K562 (cell line): ENCODE measurements around the gene SESN2. TPM values are rescaled to one million over a fixed set of nuclear protein-coding genes. Genes with fewer than 3 reads are reported as not detected.

ENCODE experiments used
- ATF1 ChIP-seq, 2 experiments: fragments of 450-650 bp in 1 of 2; IDR thresholded peaks; 2 replicates each; pipeline ENCODE4 v1.6.1; 2016; ENCODE audit warnings: missing compliant biosample characterization in 1 of 2, missing genetic modification characterization in 1 of 2
- CBX3 ChIP-seq, 2 experiments: IDR thresholded peaks; 1 replicate in 1 of 2; 2 replicates in 1 of 2; pipeline ENCODE4 v1.6.1; 2012; ENCODE audit warnings: inconsistent platforms in 2 of 2, low read length in 2 of 2, borderline replicate concordance in 1 of 2, control low read depth in 1 of 2
- ELK3 ChIP-seq: fragments of 450-650 bp; formaldehyde crosslinking; IDR thresholded peaks from 2 replicates; pipeline ENCODE4 v1.4.0; 2020; ENCODE audit warnings: mild to moderate bottlenecking
- HLTF ChIP-seq: fragments of 450-650 bp; IDR thresholded peaks from 2 replicates; pipeline ENCODE4 v1.6.1; 2016
- KLF16 ChIP-seq: IDR thresholded peaks from 2 replicates; pipeline ENCODE4 v1.6.1; 2016; ENCODE audit warnings: antibody characterized with exemption
- MAFK ChIP-seq: IDR thresholded peaks from 2 replicates; pipeline ENCODE4 v1.6.1; 2011; ENCODE audit warnings: low read length, improper control_type of control experiment
- NFYB ChIP-seq: IDR thresholded peaks from 2 replicates; pipeline ENCODE4 v1.6.1; 2011; ENCODE audit warnings: mild to moderate bottlenecking, moderate library complexity; ENCODE audit not compliant: insufficient read length; ENCODE audit errors: extremely low read depth
- RBM15 ChIP-seq: fragments of 200-400 bp; formaldehyde crosslinking; IDR thresholded peaks from 2 replicates; pipeline ENCODE4 v1.6.1; 2018; ENCODE audit warnings: mild to moderate bottlenecking, low read length, moderate library complexity; ENCODE audit not compliant: insufficient read depth
- RCOR1 ChIP-seq, 2 experiments: IDR thresholded peaks; 2 replicates each; pipeline ENCODE4 v1.6.1; 2012; ENCODE audit warnings: low read depth in 2 of 2, low read length in 2 of 2, borderline replicate concordance in 1 of 2, improper control_type of control experiment in 1 of 2
- RHOXF2B ChIP-seq: fragments of 250-450 bp; sonication (Bioruptor Pico); conservative IDR thresholded peaks from 2 replicates; pipeline ENCODE4 v1.5.1; 2021
- RNF219 ChIP-seq: fragments of 250-450 bp; sonication (Bioruptor Pico); IDR thresholded peaks from 2 replicates; pipeline ENCODE4 v1.5.0; 2022; ENCODE audit warnings: mild to moderate bottlenecking
- SFPQ ChIP-seq: fragments of 200-400 bp; formaldehyde crosslinking; IDR thresholded peaks from 2 replicates; pipeline ENCODE4 v1.6.1; 2017; ENCODE audit warnings: mild to moderate bottlenecking, low read depth, low read length, moderate library complexity
- SMAD4 ChIP-seq: fragments of 250-450 bp; sonication (Bioruptor Pico); conservative IDR thresholded peaks from 2 replicates; pipeline ENCODE4 v1.8.0; 2021; ENCODE audit warnings: inconsistent platforms, mild to moderate bottlenecking, moderate library complexity
- SMARCC2 ChIP-seq: fragments of 450-650 bp; IDR thresholded peaks from 2 replicates; pipeline ENCODE4 v1.6.1; 2017; ENCODE audit warnings: antibody characterized with exemption, moderate library complexity, mild to moderate bottlenecking, low read depth
- TCF7 ChIP-seq: sonication (generic); IDR thresholded peaks from 2 replicates; pipeline ENCODE4 v1.6.1; 2016; ENCODE audit warnings: antibody characterized with exemption, borderline replicate concordance
- USF1 ChIP-seq: sonication (generic); formaldehyde crosslinking; IDR thresholded peaks from 2 replicates; pipeline ENCODE4 v1.9.0; 2022; ENCODE audit warnings: mild to moderate bottlenecking, missing genetic modification reagents
- polyA plus RNA-seq, 8 experiments: library from polyadenylated mRNA; depleted of rRNA in 4 of 8; stranded (reverse) in 5 of 8; unstranded in 3 of 8; fragments of >200 nt; fragmentation: Nextera tagmentation in 2 of 8; fragmentation: Illumina TruSeq in 1 of 8; extraction: Ambion mirVana in 2 of 8; extraction: Trizol in 1 of 8; gene quantifications; 2 replicates each; pipeline versions ENCODE4 v1.2.1 to v1.2.3, GENCODE V29; 2011 to 2014; ENCODE audit warnings: inconsistent platforms in 1 of 8, missing spikeins in 1 of 8
- total RNA-seq, 7 experiments: library from RNA; depleted of rRNA in 6 of 7; stranded (reverse); fragments of >200 nt in 6 of 7; fragmentation: Illumina TruSeq in 2 of 7; extraction: Trizol in 2 of 7; gene quantifications; 2 replicates each; pipeline versions ENCODE4 v1.2.1 to v1.2.3, GENCODE V29; 2011 to 2021; ENCODE audit warnings: low replicate concordance in 1 of 7

SESN2 gene
- total and polyA plus RNA-seq, 9 of the 15 experiments (the other 6 are each of a cell fraction or from before 2014, with no cell fraction given) = 3.7 to 71.3 (median 16.8) TPM

- no peak for TF ChIP-seq RNF219
- no peak for TF ChIP-seq RHOXF2B (CRISPR knock-in tag)
- TF ChIP-seq CBX3 (IDR thresholded peaks at IDR 0.05; ENCODE audit: borderline replicate concordance in 1 of 2, low read length in 2 of 2) = no peak
- no peak for TF ChIP-seq TCF7
- TF ChIP-seq NFYB = no peak
- no peak for TF ChIP-seq ELK3
- 0 out of 2 replicates have a peak, but pooled peaks have one; percentile 30 for TF ChIP-seq MAFK
- peak in 1 of 2 experiments; percentile 58; a peak in 1 of 4 replicates for TF ChIP-seq RCOR1 (IDR thresholded peaks at IDR 0.05; ENCODE audit: borderline replicate concordance in 1 of 2, low read depth in 2 of 2, low read length in 2 of 2)
- peak; percentile 41; the same call in 1 of the 2 replicates for TF ChIP-seq SMAD4
- TF ChIP-seq SFPQ = no peak
- TF ChIP-seq USF1 (CRISPR knock-in tag) = peak; percentile 70
- no peak for TF ChIP-seq ATF1 (CRISPR knock-in tag; IDR thresholded peaks at IDR 0.05)
- TF ChIP-seq ATF1 (tag; IDR thresholded peaks at IDR 0.05) = peak; percentile 46
- no peak for TF ChIP-seq SMARCC2
- TF ChIP-seq KLF16 = peak; percentile 33; the same call in 1 of the 2 replicates
- no peak for TF ChIP-seq HLTF
- TF ChIP-seq RBM15 = no peak
These were observed 37.3 kb downstream of the SESN2 start (continued) for GRCh38 chr1:28296401-28297261.
